ENCODE data around the gene PTPRM. TPM values are rescaled to one million over a fixed set of nuclear protein-coding genes. Genes with fewer than 3 reads are reported as not detected.

The PTPRM gene
- polyA plus RNA-seq, 1 of the 3 experiments (the other 2 are of a cell fraction), result 16.0 TPM

DNA sequence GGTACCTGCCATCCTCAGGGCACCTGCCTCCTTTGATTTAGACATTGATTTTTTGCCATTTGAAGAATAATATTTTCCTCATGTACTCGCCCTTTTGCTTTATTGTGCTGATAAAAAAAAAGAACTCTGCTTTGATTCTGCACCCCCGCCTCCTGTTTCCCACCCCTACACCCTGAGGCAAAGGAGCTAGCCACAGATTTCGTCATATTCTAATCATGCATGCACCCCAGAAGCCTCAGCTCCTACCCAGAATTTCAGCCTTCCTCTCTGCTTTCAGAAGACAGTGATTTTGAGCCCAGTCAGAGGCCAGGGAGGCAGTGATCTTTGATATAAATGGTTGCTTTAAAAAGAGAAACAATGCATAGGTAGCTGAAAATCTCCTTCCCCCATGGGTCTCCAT is 329.0 kb downstream of the PTPRM start:
- H4K20me1 ChIP-seq (ENCODE audit: insufficient read depth), result no peaks in the 10 kb centered on the region
- no peak overlapping the region for H2AFZ ChIP-seq (ENCODE audit: low read depth)
- H3K9me3 ChIP-seq, result no peaks in the 10 kb centered on the region
- no peaks in the 10 kb centered on the region for H3F3A ChIP-seq (replicated peaks; ENCODE audit: insufficient read depth)
- CTCF ChIA-PET, result interaction anchor here (0.5 to 1.4 kb wide), 3 partner anchors 13 to 100 kb away, joined by 3 to 4 read pairs (median 3); no protein-coding TSS in a partner anchor
- no peak for DNase-seq
- no peak overlapping the region for H3K4me3 ChIP-seq (ENCODE audit: low read depth in 2 of 2, low read length in 1 of 2)
- no peaks in the 10 kb centered on the region for H3K27me3 ChIP-seq (ENCODE audit: insufficient read depth)
- H3K9me2 ChIP-seq, result no peaks in the 10 kb centered on the region
- H3K36me3 ChIP-seq (replicated peaks in 1 of 2; ENCODE audit: control insufficient read depth in 1 of 2, insufficient read depth in 2 of 2, low read length in 1 of 2), result no peaks in the 10 kb centered on the region
- H3K4me1 ChIP-seq (ENCODE audit: control insufficient read depth in 1 of 2, insufficient read depth in 2 of 2, low read depth in 1 of 2, low read length in 1 of 2), result no peaks in the 10 kb centered on the region
- no peaks in the 10 kb centered on the region for H3K79me2 ChIP-seq (ENCODE audit: insufficient read depth)
- H3K27ac ChIP-seq (ENCODE audit: low read depth in 2 of 2, low read length in 1 of 2), result no peak overlapping the region
- H3K9ac ChIP-seq, result no peak overlapping the region
- POLR2A ChIA-PET, result no interaction called here
- 18% methylated on average over 3 of the region's 3 CpGs for WGBS (ENCODE audit: low lambda C conversion rate)
- no peak overlapping the region for H3K4me2 ChIP-seq
- TF ChIP-seq CHD2 (IDR thresholded peaks at IDR 0.05; ENCODE audit: low read length, partially characterized antibody) (no peak), EZH2phosphoT487 (IDR thresholded peaks at IDR 0.05; ENCODE audit: borderline replicate concordance, low read depth) (no peak), TEAD4 (IDR thresholded peaks at IDR 0.05; ENCODE audit: borderline replicate concordance, insufficient read depth) (no peak), JUND (IDR thresholded peaks at IDR 0.05) (no peak), MEF2A (IDR thresholded peaks at IDR 0.05; ENCODE audit: borderline replicate concordance, low read depth) (no peak), SIN3A (IDR thresholded peaks at IDR 0.05; ENCODE audit: borderline replicate concordance, low read depth, low read length) (no peak), TCF12 (IDR thresholded peaks at IDR 0.05) (no peak), TAF1 (IDR thresholded peaks at IDR 0.05; ENCODE audit: borderline replicate concordance, low read depth, low read length) (no peak), MXI1 (IDR thresholded peaks at IDR 0.05; ENCODE audit: low read depth, low read length) (no peak)
- TF ChIP-seq, protein P1, sequence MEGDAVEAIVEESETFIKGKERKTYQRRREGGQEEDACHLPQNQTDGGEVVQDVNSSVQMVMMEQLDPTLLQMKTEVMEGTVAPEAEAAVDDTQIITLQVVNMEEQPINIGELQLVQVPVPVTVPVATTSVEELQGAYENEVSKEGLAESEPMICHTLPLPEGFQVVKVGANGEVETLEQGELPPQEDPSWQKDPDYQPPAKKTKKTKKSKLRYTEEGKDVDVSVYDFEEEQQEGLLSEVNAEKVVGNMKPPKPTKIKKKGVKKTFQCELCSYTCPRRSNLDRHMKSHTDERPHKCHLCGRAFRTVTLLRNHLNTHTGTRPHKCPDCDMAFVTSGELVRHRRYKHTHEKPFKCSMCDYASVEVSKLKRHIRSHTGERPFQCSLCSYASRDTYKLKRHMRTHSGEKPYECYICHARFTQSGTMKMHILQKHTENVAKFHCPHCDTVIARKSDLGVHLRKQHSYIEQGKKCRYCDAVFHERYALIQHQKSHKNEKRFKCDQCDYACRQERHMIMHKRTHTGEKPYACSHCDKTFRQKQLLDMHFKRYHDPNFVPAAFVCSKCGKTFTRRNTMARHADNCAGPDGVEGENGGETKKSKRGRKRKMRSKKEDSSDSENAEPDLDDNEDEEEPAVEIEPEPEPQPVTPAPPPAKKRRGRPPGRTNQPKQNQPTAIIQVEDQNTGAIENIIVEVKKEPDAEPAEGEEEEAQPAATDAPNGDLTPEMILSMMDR (IDR thresholded peaks at IDR 0.05), result no peak
- TF ChIP-seq, protein P2, sequence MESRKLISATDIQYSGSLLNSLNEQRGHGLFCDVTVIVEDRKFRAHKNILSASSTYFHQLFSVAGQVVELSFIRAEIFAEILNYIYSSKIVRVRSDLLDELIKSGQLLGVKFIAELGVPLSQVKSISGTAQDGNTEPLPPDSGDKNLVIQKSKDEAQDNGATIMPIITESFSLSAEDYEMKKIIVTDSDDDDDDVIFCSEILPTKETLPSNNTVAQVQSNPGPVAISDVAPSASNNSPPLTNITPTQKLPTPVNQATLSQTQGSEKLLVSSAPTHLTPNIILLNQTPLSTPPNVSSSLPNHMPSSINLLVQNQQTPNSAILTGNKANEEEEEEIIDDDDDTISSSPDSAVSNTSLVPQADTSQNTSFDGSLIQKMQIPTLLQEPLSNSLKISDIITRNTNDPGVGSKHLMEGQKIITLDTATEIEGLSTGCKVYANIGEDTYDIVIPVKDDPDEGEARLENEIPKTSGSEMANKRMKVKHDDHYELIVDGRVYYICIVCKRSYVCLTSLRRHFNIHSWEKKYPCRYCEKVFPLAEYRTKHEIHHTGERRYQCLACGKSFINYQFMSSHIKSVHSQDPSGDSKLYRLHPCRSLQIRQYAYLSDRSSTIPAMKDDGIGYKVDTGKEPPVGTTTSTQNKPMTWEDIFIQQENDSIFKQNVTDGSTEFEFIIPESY (IDR thresholded peaks at IDR 0.05; ENCODE audit: borderline replicate concordance, low read depth), result no peak
- TF ChIP-seq, protein P3, sequence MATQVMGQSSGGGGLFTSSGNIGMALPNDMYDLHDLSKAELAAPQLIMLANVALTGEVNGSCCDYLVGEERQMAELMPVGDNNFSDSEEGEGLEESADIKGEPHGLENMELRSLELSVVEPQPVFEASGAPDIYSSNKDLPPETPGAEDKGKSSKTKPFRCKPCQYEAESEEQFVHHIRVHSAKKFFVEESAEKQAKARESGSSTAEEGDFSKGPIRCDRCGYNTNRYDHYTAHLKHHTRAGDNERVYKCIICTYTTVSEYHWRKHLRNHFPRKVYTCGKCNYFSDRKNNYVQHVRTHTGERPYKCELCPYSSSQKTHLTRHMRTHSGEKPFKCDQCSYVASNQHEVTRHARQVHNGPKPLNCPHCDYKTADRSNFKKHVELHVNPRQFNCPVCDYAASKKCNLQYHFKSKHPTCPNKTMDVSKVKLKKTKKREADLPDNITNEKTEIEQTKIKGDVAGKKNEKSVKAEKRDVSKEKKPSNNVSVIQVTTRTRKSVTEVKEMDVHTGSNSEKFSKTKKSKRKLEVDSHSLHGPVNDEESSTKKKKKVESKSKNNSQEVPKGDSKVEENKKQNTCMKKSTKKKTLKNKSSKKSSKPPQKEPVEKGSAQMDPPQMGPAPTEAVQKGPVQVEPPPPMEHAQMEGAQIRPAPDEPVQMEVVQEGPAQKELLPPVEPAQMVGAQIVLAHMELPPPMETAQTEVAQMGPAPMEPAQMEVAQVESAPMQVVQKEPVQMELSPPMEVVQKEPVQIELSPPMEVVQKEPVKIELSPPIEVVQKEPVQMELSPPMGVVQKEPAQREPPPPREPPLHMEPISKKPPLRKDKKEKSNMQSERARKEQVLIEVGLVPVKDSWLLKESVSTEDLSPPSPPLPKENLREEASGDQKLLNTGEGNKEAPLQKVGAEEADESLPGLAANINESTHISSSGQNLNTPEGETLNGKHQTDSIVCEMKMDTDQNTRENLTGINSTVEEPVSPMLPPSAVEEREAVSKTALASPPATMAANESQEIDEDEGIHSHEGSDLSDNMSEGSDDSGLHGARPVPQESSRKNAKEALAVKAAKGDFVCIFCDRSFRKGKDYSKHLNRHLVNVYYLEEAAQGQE (IDR thresholded peaks at IDR 0.05; ENCODE audit: low read depth, low read length), result no peak
- TF ChIP-seq, protein P4, sequence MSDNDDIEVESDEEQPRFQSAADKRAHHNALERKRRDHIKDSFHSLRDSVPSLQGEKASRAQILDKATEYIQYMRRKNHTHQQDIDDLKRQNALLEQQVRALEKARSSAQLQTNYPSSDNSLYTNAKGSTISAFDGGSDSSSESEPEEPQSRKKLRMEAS (IDR thresholded peaks at IDR 0.05; ENCODE audit: low read depth), result no peak
- TF ChIP-seq, protein P5, sequence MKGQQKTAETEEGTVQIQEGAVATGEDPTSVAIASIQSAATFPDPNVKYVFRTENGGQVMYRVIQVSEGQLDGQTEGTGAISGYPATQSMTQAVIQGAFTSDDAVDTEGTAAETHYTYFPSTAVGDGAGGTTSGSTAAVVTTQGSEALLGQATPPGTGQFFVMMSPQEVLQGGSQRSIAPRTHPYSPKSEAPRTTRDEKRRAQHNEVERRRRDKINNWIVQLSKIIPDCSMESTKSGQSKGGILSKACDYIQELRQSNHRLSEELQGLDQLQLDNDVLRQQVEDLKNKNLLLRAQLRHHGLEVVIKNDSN (IDR thresholded peaks at IDR 0.05; ENCODE audit: borderline replicate concordance, low read depth), result no peak
- TF ChIP-seq, protein P6, sequence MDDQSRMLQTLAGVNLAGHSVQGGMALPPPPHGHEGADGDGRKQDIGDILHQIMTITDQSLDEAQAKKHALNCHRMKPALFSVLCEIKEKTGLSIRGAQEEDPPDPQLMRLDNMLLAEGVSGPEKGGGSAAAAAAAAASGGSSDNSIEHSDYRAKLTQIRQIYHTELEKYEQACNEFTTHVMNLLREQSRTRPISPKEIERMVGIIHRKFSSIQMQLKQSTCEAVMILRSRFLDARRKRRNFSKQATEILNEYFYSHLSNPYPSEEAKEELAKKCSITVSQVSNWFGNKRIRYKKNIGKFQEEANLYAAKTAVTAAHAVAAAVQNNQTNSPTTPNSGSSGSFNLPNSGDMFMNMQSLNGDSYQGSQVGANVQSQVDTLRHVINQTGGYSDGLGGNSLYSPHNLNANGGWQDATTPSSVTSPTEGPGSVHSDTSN (IDR thresholded peaks at IDR 0.05), result no peak
